Duodenal mucosa (tissue), 2 donors: ENCODE data around the gene DCLK3.

ENCODE experiments used
- H3K27ac ChIP-seq: one replicate; pipeline ENCODE4 v1.7.0; 2013; ENCODE audit warnings: low read depth, low read length
- H3K27me3 ChIP-seq, 2 donors: one replicate each; pipeline ENCODE4 v1.7.0; 2013; ENCODE audit warnings: low read length in 2 of 2, control low read depth in 1 of 2; ENCODE audit not compliant: insufficient read depth in 2 of 2, control insufficient read depth in 1 of 2
- H3K36me3 ChIP-seq, 2 donors: one replicate each; pipeline ENCODE4 v1.7.0; 2013; ENCODE audit warnings: low read length in 2 of 2, control low read depth in 1 of 2; ENCODE audit not compliant: insufficient read depth in 2 of 2, control insufficient read depth in 1 of 2
- H3K4me1 ChIP-seq, 2 donors: one replicate each; pipeline ENCODE4 v1.7.0; 2013; ENCODE audit warnings: low read length in 2 of 2, control low read depth in 1 of 2; ENCODE audit not compliant: insufficient read depth in 2 of 2, control insufficient read depth in 1 of 2
- H3K4me3 ChIP-seq, 2 donors: one replicate each; pipeline ENCODE4 v1.7.0; 2013; ENCODE audit warnings: low read length in 2 of 2, low read depth in 1 of 2
- H3K9ac ChIP-seq, 2 donors: one replicate each; pipeline ENCODE4 v1.7.0; 2013; ENCODE audit warnings: low read length in 2 of 2, low read depth in 1 of 2
- H3K9me3 ChIP-seq, 2 donors: one replicate each; pipeline ENCODE4 v1.7.0; 2013; ENCODE audit warnings: low read length in 2 of 2, control low read depth in 1 of 2; ENCODE audit not compliant: control insufficient read depth in 1 of 2

The DCLK3 gene

GRCh38 chr3:36795622-36796021 lies 31.3 kb upstream of the DCLK3 start:
- Histone ChIP-seq H3K4me1 (no peaks in the 10 kb centered on the region), H3K4me3 (no peak overlapping the region), H3K36me3 (no peaks in the 10 kb centered on the region), H3K27ac (no peak overlapping the region), H3K9ac (no peak overlapping the region), H3K27me3 (no peaks in the 10 kb centered on the region), H3K9me3 (no peaks in the 10 kb centered on the region)

- no peaks in the 10 kb centered on the region for H3K9me3 ChIP-seq
- H3K4me3 ChIP-seq, result no peak overlapping the region
- no peaks in the 10 kb centered on the region for H3K4me1 ChIP-seq
- H3K9ac ChIP-seq, result no peak overlapping the region
- no peak overlapping the region for H3K27ac ChIP-seq
- H3K36me3 ChIP-seq, result no peaks in the 10 kb centered on the region
- H3K27me3 ChIP-seq, result no peaks in the 10 kb centered on the region
These were observed 28.0 kb upstream of the DCLK3 start for GRCh38 chr3:36792342-36792741.

GRCh38 chr3:36790765-36791164 lies 26.4 kb upstream of the DCLK3 start:
- H3K36me3 ChIP-seq, result no peaks in the 10 kb centered on the region
- H3K9ac ChIP-seq, result no peak overlapping the region
- no peak overlapping the region for H3K27ac ChIP-seq
- no peaks in the 10 kb centered on the region for H3K4me1 ChIP-seq
- H3K4me3 ChIP-seq, result no peak overlapping the region
- H3K9me3 ChIP-seq, result no peaks in the 10 kb centered on the region
- H3K27me3 ChIP-seq, result no peaks in the 10 kb centered on the region

- no peak overlapping the region for H3K9ac ChIP-seq
- H3K27ac ChIP-seq, result no peak overlapping the region
- no peaks in the 10 kb centered on the region for H3K27me3 ChIP-seq
- H3K36me3 ChIP-seq, result no peaks in the 10 kb centered on the region
- H3K4me1 ChIP-seq, result no peaks in the 10 kb centered on the region
- H3K9me3 ChIP-seq, result no peaks in the 10 kb centered on the region
- no peak overlapping the region for H3K4me3 ChIP-seq
These were observed 22.9 kb upstream of the DCLK3 start for GRCh38 chr3:36786921-36787890.

GRCh38 chr3:36784138-36784635 lies 19.8 kb upstream of the DCLK3 start:
- Histone ChIP-seq H3K9ac (no peak overlapping the region), H3K4me3 (no peak overlapping the region), H3K27ac (no peak overlapping the region), H3K36me3 (no peaks in the 10 kb centered on the region), H3K9me3 (no peaks in the 10 kb centered on the region), H3K27me3 (no peaks in the 10 kb centered on the region), H3K4me1 (no peaks in the 10 kb centered on the region)

GRCh38 chr3:36777424-36778218 lies 13.3 kb upstream of the DCLK3 start:
- Histone ChIP-seq H3K4me1 (no peaks in the 10 kb centered on the region), H3K36me3 (no peaks in the 10 kb centered on the region)

GRCh38 chr3:36776436-36776835 lies 12.1 kb upstream of the DCLK3 start:
- Histone ChIP-seq H3K27ac (no peak overlapping the region), H3K27me3 (no peaks in the 10 kb centered on the region), H3K9ac (no peak overlapping the region), H3K4me1 (no peaks in the 10 kb centered on the region), H3K4me3 (no peak overlapping the region), H3K36me3 (no peaks in the 10 kb centered on the region), H3K9me3 (no peaks in the 10 kb centered on the region)

More at GRCh38 chr3:36777424-36778218, 13.3 kb upstream of the DCLK3 start:
- no peak overlapping the region for H3K27ac ChIP-seq
- no peak overlapping the region for H3K4me3 ChIP-seq
- no peaks in the 10 kb centered on the region for H3K27me3 ChIP-seq
- no peaks in the 10 kb centered on the region for H3K9me3 ChIP-seq
- no peak overlapping the region for H3K9ac ChIP-seq

GRCh38 chr3:36774052-36774451 lies 9.7 kb upstream of the DCLK3 start:
- Histone ChIP-seq H3K36me3 (no peaks in the 10 kb centered on the region), H3K27ac (no peak overlapping the region), H3K4me1 (peaks cover 0 to under 1% of the 10 kb centered on the region in 2 donors), H3K9ac (no peak overlapping the region), H3K27me3 (no peaks in the 10 kb centered on the region), H3K9me3 (no peaks in the 10 kb centered on the region), H3K4me3 (no peak overlapping the region)

- Histone ChIP-seq H3K4me1 (peaks cover 0 to 7% of the 10 kb centered on the region in 2 donors), H3K27me3 (no peaks in the 10 kb centered on the region), H3K9me3 (no peaks in the 10 kb centered on the region), H3K4me3 (no peak overlapping the region), H3K36me3 (no peaks in the 10 kb centered on the region), H3K9ac (no peak overlapping the region), H3K27ac (no peak overlapping the region)
These were observed 7.6 kb upstream of the DCLK3 start for GRCh38 chr3:36771931-36772330.

GRCh38 chr3:36769926-36770325 lies 5.6 kb upstream of the DCLK3 start:
- Histone ChIP-seq H3K36me3 (no peaks in the 10 kb centered on the region), H3K4me1 (peaks cover 0 to 7% of the 10 kb centered on the region in 2 donors), H3K9me3 (no peaks in the 10 kb centered on the region), H3K4me3 (no peak overlapping the region), H3K27ac (no peak overlapping the region), H3K27me3 (peaks cover 5 to 17% of the 10 kb centered on the region in 2 donors), H3K9ac (no peak overlapping the region)
